Trophoblast cell (in vitro differentiated cells and primary cell): ENCODE results near the gene CDH18.

Experiments used
- DNase-seq, 2 donors: peaks; one replicate each; pipeline ENCODE4 v3.0.0-alpha.2; 2016
- H2AFZ ChIP-seq: 2 replicates; pipeline ENCODE4 v1.6.1; 2013; ENCODE audit warnings: low read length, moderate library complexity, mild to moderate bottlenecking; ENCODE audit not compliant: insufficient read depth, poor library complexity
- H2AK5ac ChIP-seq: 2 replicates; pipeline ENCODE4 v1.6.1; 2013; ENCODE audit warnings: mild to moderate bottlenecking, low read length
- H2BK120ac ChIP-seq: 2 replicates; pipeline ENCODE4 v1.6.1; 2013; ENCODE audit warnings: low read length, mild to moderate bottlenecking, moderate library complexity; ENCODE audit not compliant: insufficient read depth, poor library complexity
- H2BK12ac ChIP-seq: 2 replicates; pipeline ENCODE4 v1.6.1; 2013; ENCODE audit warnings: mild to moderate bottlenecking, low read length, moderate library complexity
- H2BK5ac ChIP-seq: 2 replicates; pipeline ENCODE4 v1.6.1; 2013; ENCODE audit warnings: low read length, low read depth, moderate library complexity, mild to moderate bottlenecking; ENCODE audit not compliant: poor library complexity
- H3K14ac ChIP-seq: 2 replicates; pipeline ENCODE4 v1.6.1; 2013; ENCODE audit warnings: mild to moderate bottlenecking, low read length
- H3K18ac ChIP-seq: 2 replicates; pipeline ENCODE4 v1.6.1; 2013; ENCODE audit warnings: mild to moderate bottlenecking, low read length
- H3K23ac ChIP-seq: 2 replicates; pipeline ENCODE4 v1.6.1; 2013; ENCODE audit warnings: low read length
- H3K27ac ChIP-seq: 2 replicates; pipeline ENCODE4 v1.5.1; 2013; ENCODE audit warnings: low read depth, mild to moderate bottlenecking, inconsistent platforms, low read length, moderate library complexity
- H3K27me3 ChIP-seq: 2 replicates; pipeline ENCODE4 v1.6.1; 2013; ENCODE audit warnings: inconsistent platforms, mild to moderate bottlenecking, low read length, moderate library complexity; ENCODE audit not compliant: insufficient read depth
- H3K36me3 ChIP-seq, 2 experiments: 1 replicate in 1 of 2; 2 replicates in 1 of 2; pipeline ENCODE4 v1.6.1; 2013; ENCODE audit warnings: low read length in 2 of 2, mild to moderate bottlenecking in 2 of 2, moderate library complexity in 1 of 2; ENCODE audit not compliant: insufficient read depth in 2 of 2, control insufficient read depth in 1 of 2
- H3K4ac ChIP-seq: 2 replicates; pipeline ENCODE4 v1.6.1; 2013; ENCODE audit warnings: low read depth, mild to moderate bottlenecking, low read length, moderate library complexity
- H3K4me1 ChIP-seq, 2 experiments: 1 replicate in 1 of 2; 2 replicates in 1 of 2; pipeline ENCODE4 v1.6.1; 2013; ENCODE audit warnings: low read length in 2 of 2, mild to moderate bottlenecking in 2 of 2, moderate library complexity in 1 of 2; ENCODE audit not compliant: insufficient read depth in 2 of 2, control insufficient read depth in 1 of 2
- H3K4me2 ChIP-seq: 2 replicates; pipeline ENCODE4 v1.6.1; 2013; ENCODE audit warnings: inconsistent platforms, mild to moderate bottlenecking, low read length, moderate library complexity
- H3K4me3 ChIP-seq: 2 replicates; pipeline ENCODE4 v1.5.1; 2013; ENCODE audit warnings: mild to moderate bottlenecking, low read depth, low read length, inconsistent platforms
- H3K79me1 ChIP-seq: one replicate; pipeline ENCODE4 v1.6.1; 2013; ENCODE audit warnings: low read length
- H3K79me2 ChIP-seq: 2 replicates; pipeline ENCODE4 v1.6.1; 2013; ENCODE audit warnings: low read length, mild to moderate bottlenecking; ENCODE audit not compliant: control insufficient read depth, insufficient read depth, poor library complexity
- H3K9ac ChIP-seq: 2 replicates; pipeline ENCODE4 v1.6.1; 2013; ENCODE audit warnings: mild to moderate bottlenecking, low read length
- H3K9me3 ChIP-seq: 2 replicates; pipeline ENCODE4 v1.6.1; 2013; ENCODE audit warnings: low read depth, mild to moderate bottlenecking, control low read depth, inconsistent platforms, low read length; ENCODE audit not compliant: insufficient read depth
- H4K12ac ChIP-seq: 2 replicates; pipeline ENCODE4 v1.6.1; 2013; ENCODE audit warnings: low read depth, mild to moderate bottlenecking, low read length, moderate library complexity
- H4K8ac ChIP-seq: 2 replicates; pipeline ENCODE4 v1.6.1; 2013; ENCODE audit warnings: low read depth, mild to moderate bottlenecking, low read length, moderate library complexity
- H4K91ac ChIP-seq: one replicate; pipeline ENCODE4 v1.6.1; 2013; ENCODE audit warnings: low read depth, mild to moderate bottlenecking, low read length, moderate library complexity
- WGBS: extraction: QIAGEN DNeasy Blood & Tissue Kit; methylation state at CpG from one replicate; pipeline ENCODE4 v1.1.7; 2013; ENCODE audit warnings: missing lambda C conversion rate; ENCODE audit not compliant: insufficient read length, insufficient coverage; ENCODE audit errors: extremely low coverage; 5-methylcytosine and 5-hydroxymethylcytosine counted together

CDH18 gene

GRCh38 chr5:19424506-19424905 lies 563.5 kb downstream of the CDH18 start:
- no peaks in the 10 kb centered on the region for H3K27me3 ChIP-seq
- no peaks in the 10 kb centered on the region for H3K79me2 ChIP-seq
- H3K9me3 ChIP-seq: no peaks in the 10 kb centered on the region
- H3K27ac ChIP-seq: no peak overlapping the region
- no peaks in the 10 kb centered on the region for H3K36me3 ChIP-seq
- H3K23ac ChIP-seq: no peak overlapping the region
- no peak overlapping the region for H2AK5ac ChIP-seq
- H3K9ac ChIP-seq: no peak overlapping the region
- no peak overlapping the region for H3K18ac ChIP-seq
- no peak overlapping the region for H3K4me2 ChIP-seq
- no peak overlapping the region for H2BK12ac ChIP-seq
- H3K14ac ChIP-seq: no peak overlapping the region
- no peak overlapping the region for H2AFZ ChIP-seq
- H3K4me1 ChIP-seq: no peaks in the 10 kb centered on the region
- no peaks in the 10 kb centered on the region for H3K79me1 ChIP-seq
- no peak overlapping the region for H3K4ac ChIP-seq
- no peak overlapping the region for H3K4me3 ChIP-seq
- H4K91ac ChIP-seq: no peak overlapping the region
- no peak overlapping the region for H4K8ac ChIP-seq
- H2BK120ac ChIP-seq: no peak overlapping the region
- no peak for DNase-seq
- WGBS: no CpG with 5 or more reads among the region's 3 CpGs
- H2BK5ac ChIP-seq: no peak overlapping the region
- H4K12ac ChIP-seq: no peak overlapping the region
